CD4-positive, alpha-beta T cell treated with Interleukin-10 for 1 hour (primary cell): Measurements from ENCODE around the gene FBXO24.

Source experiments
- DNase-seq: peaks from one replicate; pipeline ENCODE4 v3.0.0-alpha.2; 2020

The FBXO24 gene

GRCh38 chr7:100598425-100598824 lies 12.3 kb downstream of the FBXO24 start:
- no peak for DNase-seq

- no peak for DNase-seq
These were observed 14.0 kb downstream of the FBXO24 start for GRCh38 chr7:100599911-100600729.

- DNase-seq: no peak
These were observed 14.6 kb downstream of the FBXO24 start for GRCh38 chr7:100600730-100601038.

GRCh38 chr7:100602889-100603725 lies 17.0 kb downstream of the FBXO24 start:
- no peak for DNase-seq

GRCh38 chr7:100603726-100604027 lies 17.5 kb downstream of the FBXO24 start:
- no peak for DNase-seq

- peak; percentile 86 for DNase-seq
These were observed 18.2 kb downstream of the FBXO24 start for GRCh38 chr7:100604028-100604975.

GRCh38 chr7:100604976-100605911 lies 19.1 kb downstream of the FBXO24 start:
- peak; percentile 34 for DNase-seq

- no peak for DNase-seq
These were observed 20.2 kb downstream of the FBXO24 start for GRCh38 chr7:100606313-100606712.

- DNase-seq: no peak
These were observed 21.0 kb downstream of the FBXO24 start for GRCh38 chr7:100607111-100607510.

- no peak for DNase-seq
These were observed 23.8 kb downstream of the FBXO24 start for GRCh38 chr7:100609958-100610357.

GRCh38 chr7:100611983-100612729 lies 26.0 kb downstream of the FBXO24 start, which contains the start of gene MOSPD3:
Gene MOSPD3 (plus strand): TSS chr7:100612540. CDS start chr7:100612792, 252 bp downstream.
- peak; percentile 98 for DNase-seq

GRCh38 chr7:100612730-100613390 lies 26.7 kb downstream of the FBXO24 start:
- DNase-seq: peak; percentile 20

- DNase-seq: no peak
These were observed 27.5 kb downstream of the FBXO24 start for GRCh38 chr7:100613412-100614175.

GRCh38 chr7:100614308-100614861 lies 28.3 kb downstream of the FBXO24 start:
- no peak for DNase-seq

GRCh38 chr7:100620239-100620638 lies 34.1 kb downstream of the FBXO24 start:
- no peak for DNase-seq

GRCh38 chr7:100620804-100621203 lies 34.7 kb downstream of the FBXO24 start:
- DNase-seq: no peak

- no peak for DNase-seq
These were observed 35.4 kb downstream of the FBXO24 start for GRCh38 chr7:100621554-100621953.

GRCh38 chr7:100623951-100624824 lies 38.1 kb downstream of the FBXO24 start:
- DNase-seq: no peak
